OCI-LY3 (cell line): ENCODE measurements around the gene PHACTR3.
"Not testable (repeated sequence)": the region's sequence is repeated elsewhere in the genome, so short reads cannot be mapped to it uniquely, and the experiment has no call there.

Experiments used
- H2AFZ ChIP-seq: fragments of 200-600, 300-600 bp; shearing (Covaris generic); 2 replicates; pipeline ENCODE4 v1.6.0; 2014; ENCODE audit warnings: antibody characterized with exemption, low read depth, low read length
- H3K27ac ChIP-seq: fragments of 200-600, 300-600 bp; sonication (generic); 2 replicates; pipeline ENCODE4 v1.5.1; 2014; ENCODE audit warnings: mild to moderate bottlenecking, low read length, moderate library complexity, mixed read lengths
- H3K27me3 ChIP-seq: fragments of 200-600, 300-600 bp; sonication (generic); 2 replicates; pipeline ENCODE4 v1.6.1; 2014; ENCODE audit warnings: low read depth, low read length, mixed read lengths
- H3K36me3 ChIP-seq: fragments of 200-600, 300-600 bp; sonication (generic); replicated peaks from 2 replicates; pipeline ENCODE3; 2014; ENCODE audit warnings: low read depth, low read length, mixed read lengths
- H3K4me1 ChIP-seq: fragments of 300-600, 200-600 bp; sonication (generic); 2 replicates; pipeline ENCODE4 v1.6.1; 2014; ENCODE audit warnings: low read length, mixed read lengths
- H3K4me2 ChIP-seq: fragments of 200-600, 300-600 bp; sonication (generic); 2 replicates; pipeline ENCODE4 v1.6.1; 2014; ENCODE audit warnings: low read length, mixed read lengths
- H3K4me3 ChIP-seq: fragments of 300-600, 200-600 bp; sonication (generic); 2 replicates; pipeline ENCODE4 v1.5.1; 2014; ENCODE audit warnings: antibody characterized with exemption, mild to moderate bottlenecking, low read length, moderate library complexity
- H3K79me2 ChIP-seq: fragments of 300-600, 200-600 bp; shearing (Covaris generic); 2 replicates; pipeline ENCODE4 v1.6.1; 2014; ENCODE audit warnings: mild to moderate bottlenecking, low read length, mixed read lengths
- H3K9ac ChIP-seq: fragments of 300-600, 200-600 bp; shearing (Covaris generic); 2 replicates; pipeline ENCODE4 v1.6.0; 2014; ENCODE audit warnings: mild to moderate bottlenecking, low read length, moderate library complexity
- H3K9me3 ChIP-seq: fragments of 200-600, 300-600 bp; shearing (Covaris generic); 2 replicates; pipeline ENCODE4 v1.6.1; 2014; ENCODE audit warnings: low read length, mixed read lengths; ENCODE audit not compliant: insufficient read depth
- H4K20me1 ChIP-seq: fragments of 200-600, 300-600 bp; sonication (generic); 2 replicates; pipeline ENCODE4 v1.6.1; 2016; ENCODE audit warnings: low read length, mixed read lengths; ENCODE audit not compliant: insufficient read depth
- EZH2phosphoT487 ChIP-seq: fragments of 200-600 bp; shearing (Covaris generic); IDR thresholded peaks from 2 replicates; pipeline ENCODE4 v1.6.1; 2018; ENCODE audit warnings: antibody characterized with exemption, mixed run types, low read depth
- TF ChIP-seq, protein P1 (sequence below): fragments of 200-600, 300-600 bp; sonication (generic); IDR thresholded peaks from 2 replicates; pipeline ENCODE4 v1.5.1; 2014; ENCODE audit warnings: antibody characterized with exemption, low read length, low read depth

PHACTR3 gene

GRCh38 chr20:59603781-59604541 lies at the start of gene PHACTR3:
Gene PHACTR3, plus strand, starts transcription at chr20:59604540. Its CDS starts 475 bp downstream, at chr20:59605015.
- TF ChIP-seq, protein P1, sequence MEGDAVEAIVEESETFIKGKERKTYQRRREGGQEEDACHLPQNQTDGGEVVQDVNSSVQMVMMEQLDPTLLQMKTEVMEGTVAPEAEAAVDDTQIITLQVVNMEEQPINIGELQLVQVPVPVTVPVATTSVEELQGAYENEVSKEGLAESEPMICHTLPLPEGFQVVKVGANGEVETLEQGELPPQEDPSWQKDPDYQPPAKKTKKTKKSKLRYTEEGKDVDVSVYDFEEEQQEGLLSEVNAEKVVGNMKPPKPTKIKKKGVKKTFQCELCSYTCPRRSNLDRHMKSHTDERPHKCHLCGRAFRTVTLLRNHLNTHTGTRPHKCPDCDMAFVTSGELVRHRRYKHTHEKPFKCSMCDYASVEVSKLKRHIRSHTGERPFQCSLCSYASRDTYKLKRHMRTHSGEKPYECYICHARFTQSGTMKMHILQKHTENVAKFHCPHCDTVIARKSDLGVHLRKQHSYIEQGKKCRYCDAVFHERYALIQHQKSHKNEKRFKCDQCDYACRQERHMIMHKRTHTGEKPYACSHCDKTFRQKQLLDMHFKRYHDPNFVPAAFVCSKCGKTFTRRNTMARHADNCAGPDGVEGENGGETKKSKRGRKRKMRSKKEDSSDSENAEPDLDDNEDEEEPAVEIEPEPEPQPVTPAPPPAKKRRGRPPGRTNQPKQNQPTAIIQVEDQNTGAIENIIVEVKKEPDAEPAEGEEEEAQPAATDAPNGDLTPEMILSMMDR, result no peak
- TF ChIP-seq EZH2phosphoT487, result no peak
- Histone ChIP-seq H3K4me2 (no peak within 1 kb of the TSS), H3K36me3 (no peaks in the 10 kb centered on the region), H3K9ac (no peak within 1 kb of the TSS), H3K27me3 (peaks cover 49% of the 10 kb centered on the region), H3K4me3 (no peak within 1 kb of the TSS), H3K27ac (no peak within 1 kb of the TSS), H2AFZ (no peak within 1 kb of the TSS), H3K79me2 (no peaks in the 10 kb centered on the region), H3K9me3 (no peaks in the 10 kb centered on the region), H4K20me1 (no peaks in the 10 kb centered on the region), H3K4me1 (no peaks in the 10 kb centered on the region)

GRCh38 chr20:59557733-59558529 lies 46.4 kb upstream of the PHACTR3 start:
- H3K9ac ChIP-seq, H2AFZ ChIP-seq, H3K4me3 ChIP-seq, H3K36me3 ChIP-seq, H3K4me1 ChIP-seq, H3K9me3 ChIP-seq, H4K20me1 ChIP-seq, H3K27ac ChIP-seq, H3K79me2 ChIP-seq, H3K4me2 ChIP-seq: not testable (repeated sequence)
- peaks cover 11% of the 10 kb centered on the region for H3K27me3 ChIP-seq

DNA sequence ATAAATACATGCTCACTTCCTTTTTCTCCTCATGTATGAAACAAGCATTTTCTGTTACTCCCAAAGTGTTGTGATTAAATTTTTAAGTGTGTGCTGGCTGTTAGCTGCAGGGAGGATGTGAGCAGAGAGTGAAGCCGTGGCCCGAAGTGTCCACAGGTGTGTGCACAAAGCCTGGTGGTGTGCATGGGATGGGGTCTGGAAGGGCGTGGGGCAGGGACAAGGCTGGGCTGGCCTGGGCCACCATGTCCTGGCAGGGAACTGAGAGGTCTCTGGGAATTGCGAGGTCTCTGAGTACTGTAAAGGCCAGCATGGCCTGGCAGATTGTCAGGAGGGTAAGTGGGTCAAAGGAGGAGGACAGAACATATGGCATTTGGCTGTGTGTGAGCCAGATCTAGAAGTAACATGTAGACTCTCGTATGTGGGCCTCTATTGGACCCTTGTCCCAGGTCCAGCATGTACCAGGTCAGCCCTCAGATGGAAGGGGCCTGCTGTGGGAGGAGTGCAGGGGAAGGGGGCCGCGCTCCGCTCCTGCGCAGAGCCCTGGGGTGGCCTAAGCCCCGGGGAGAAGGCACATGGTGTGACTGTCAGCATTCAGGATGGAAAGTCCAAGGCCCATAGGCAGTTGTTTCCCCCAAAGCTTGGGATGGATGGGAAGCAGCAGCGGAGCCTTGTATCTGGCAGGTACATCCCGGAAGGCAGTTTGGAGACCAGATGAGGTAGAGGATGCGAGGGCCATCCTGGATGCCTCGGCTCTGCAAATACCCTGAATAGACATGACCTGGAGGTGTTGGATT lies 45.1 kb upstream of the PHACTR3 start:
- Histone ChIP-seq H3K36me3 (no peaks in the 10 kb centered on the region), H3K27ac (no peak overlapping the region), H3K79me2 (no peaks in the 10 kb centered on the region), H3K9me3 (no peaks in the 10 kb centered on the region), H2AFZ (no peak overlapping the region), H4K20me1 (no peaks in the 10 kb centered on the region), H3K4me1 (no peaks in the 10 kb centered on the region), H3K4me2 (no peak overlapping the region), H3K9ac (no peak overlapping the region), H3K27me3 (peaks cover 15% of the 10 kb centered on the region), H3K4me3 (no peak overlapping the region)
- TF ChIP-seq, protein P1, result no peak
- TF ChIP-seq EZH2phosphoT487, result no peak

- Histone ChIP-seq H3K79me2 (no peaks in the 10 kb centered on the region), H3K4me2 (no peak overlapping the region), H3K27ac (no peak overlapping the region), H2AFZ (no peak overlapping the region), H3K9me3 (no peaks in the 10 kb centered on the region), H3K27me3 (peaks cover 20% of the 10 kb centered on the region), H3K4me3 (no peak overlapping the region), H3K36me3 (no peaks in the 10 kb centered on the region), H3K9ac (no peak overlapping the region), H4K20me1 (no peaks in the 10 kb centered on the region), H3K4me1 (no peaks in the 10 kb centered on the region)
- TF ChIP-seq EZH2phosphoT487, result no peak
- TF ChIP-seq, protein P1, result no peak
These were observed 44.5 kb upstream of the PHACTR3 start for GRCh38 chr20:59559863-59560262.
